GM19467 (cell line): ENCODE measurements around the gene HRG.

Experiments used
- ATAC-seq: cut with Tn5 transposase; IDR thresholded peaks from one replicate; pipeline ENCODE4 v1.9.1; 2021; ENCODE audit warnings: mild to moderate bottlenecking, moderate library complexity; ENCODE audit not compliant: unreplicated experiment

Gene HRG

DNA sequence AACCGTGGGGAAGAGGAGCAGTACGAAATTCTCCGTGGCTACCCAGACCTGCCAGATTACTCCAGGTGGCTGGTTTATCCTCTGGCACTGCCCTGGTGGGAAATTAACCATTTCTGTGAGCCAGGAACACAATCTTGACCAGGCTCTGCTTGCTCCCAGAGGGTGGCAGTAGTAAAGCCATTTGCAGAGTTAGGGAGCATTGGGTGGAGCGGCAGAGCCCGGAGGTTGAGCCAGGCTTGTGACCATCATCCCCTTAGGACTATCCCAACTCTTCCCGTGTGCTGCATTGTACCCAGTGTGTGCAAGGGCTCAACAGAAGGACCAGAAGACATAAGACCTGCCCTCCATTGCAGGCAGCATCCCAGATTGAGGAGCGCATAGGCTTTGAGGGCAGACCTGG, 56.6 kb downstream of the HRG start:
- no peak for ATAC-seq

DNA sequence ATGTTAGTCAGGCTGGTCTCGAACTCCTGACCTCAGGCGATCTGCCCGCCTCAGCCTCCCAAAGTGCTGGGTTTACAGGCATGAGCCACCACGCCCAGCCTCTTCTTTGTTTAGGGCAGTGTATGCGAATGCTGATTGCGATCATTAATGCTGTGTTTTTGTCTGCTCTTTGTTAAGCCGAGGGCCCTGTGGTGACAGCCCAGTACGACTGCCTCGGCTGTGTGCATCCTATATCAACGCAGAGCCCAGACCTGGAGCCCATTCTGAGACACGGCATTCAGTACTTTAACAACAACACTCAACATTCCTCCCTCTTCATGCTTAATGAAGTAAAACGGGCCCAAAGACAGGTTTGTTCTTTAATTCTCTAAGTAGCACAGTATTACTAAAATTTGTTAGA, 59.1 kb downstream of the HRG start:
- no peak for ATAC-seq
